Esophagus muscularis mucosa (tissue), 4 donors: ENCODE results near the gene DPYSL4. TPM values are rescaled to one million over a fixed set of nuclear protein-coding genes. Genes with fewer than 3 reads are reported as not detected.

ENCODE experiments used
- DNase-seq: peaks from one replicate; pipeline ENCODE4 v3.0.0-alpha.2; 2017; ENCODE audit errors: extremely low spot score
- H3K27ac ChIP-seq, 4 donors: fragments of 200-600 bp; sonication (generic); replicated peaks in 1 of 4; 1 replicate in 3 of 4; 2 replicates in 1 of 4; pipeline ENCODE4 v1.5.1; 2016 to 2019; ENCODE audit warnings: mild to moderate bottlenecking in 1 of 4
- H3K27me3 ChIP-seq, 4 donors: fragments of 200-600 bp; sonication (generic); one replicate each; pipeline versions ENCODE4 v1.5.1 to v1.6.0; 2016 to 2019
- H3K36me3 ChIP-seq, 4 donors: fragments of 200-600 bp; sonication (generic); one replicate each; pipeline ENCODE4 v1.5.1; 2016 to 2019
- H3K4me1 ChIP-seq, 4 donors: fragments of 200-600 bp; sonication (generic); one replicate each; pipeline ENCODE4 v1.5.1; 2016 to 2019
- H3K4me3 ChIP-seq, 4 donors: fragments of 200-600 bp; sonication (generic); 1 replicate in 2 of 4; 2 replicates in 2 of 4; pipeline ENCODE4 v1.5.1; 2016 to 2019; ENCODE audit warnings: mild to moderate bottlenecking in 4 of 4, moderate library complexity in 1 of 4
- H3K9me3 ChIP-seq, 4 donors: fragments of 200-600 bp; sonication (generic); 1 replicate in 3 of 4; 2 replicates in 1 of 4; pipeline ENCODE4 v1.5.1; 2016 to 2019
- CTCF ChIP-seq, 3 experiments: fragments of 200-600 bp in 2 of 3; fragments of 450-650 bp in 1 of 3; sonication (generic) in 2 of 3; IDR thresholded peaks; one replicate each; pipeline ENCODE4 v1.5.1; 2017 to 2019; ENCODE audit warnings: antibody characterized with exemption in 3 of 3, mild to moderate bottlenecking in 2 of 3, moderate library complexity in 1 of 3
- EP300 ChIP-seq: sonication (generic); formaldehyde crosslinking; IDR thresholded peaks from one replicate; pipeline ENCODE4 v1.6.1; 2017; ENCODE audit warnings: antibody characterized with exemption
- POLR2A ChIP-seq: fragments of 450-650 bp; IDR thresholded peaks from one replicate; pipeline ENCODE4 v1.6.1; 2017; ENCODE audit warnings: antibody characterized with exemption, moderate library complexity, mild to moderate bottlenecking, low read depth
- POLR2AphosphoS5 ChIP-seq, 2 donors: sonication (generic); formaldehyde crosslinking; IDR thresholded peaks; one replicate each; pipeline ENCODE4 v1.6.1; 2017; ENCODE audit warnings: antibody characterized with exemption in 2 of 2
- WGBS: methylation state at CpG from one replicate; pipeline ENCODE4 v1.1.5; 2018; 5-methylcytosine and 5-hydroxymethylcytosine counted together
- intact Hi-C: fragments of 100-400 bp; cut with DNase I; formaldehyde crosslinking; loops from one replicate; pipeline ENCODE4 v1.15.1; 2023
- total RNA-seq, 4 donors: library from RNA; depleted of rRNA; stranded (reverse); fragments of >200 nt; gene quantifications; one replicate each; pipeline versions ENCODE4 v1.1.0 to v1.2.1, GENCODE V29; 2016

Gene DPYSL4
- total RNA-seq, 4 donors from 2014 or later, result 0.42 to 4.5 (median 1.9) TPM

GRCh38 chr10:132199854-132200311 is 13.1 kb downstream of the DPYSL4 start:
- DNase-seq, result no peak
- Histone ChIP-seq H3K27ac (no peak overlapping the region), H3K36me3 (peaks cover 0 to 53% (median 0%) of the 10 kb centered on the region in 4 donors), H3K27me3 (no peaks in the 10 kb centered on the region), H3K4me1 (no peaks in the 10 kb centered on the region), H3K4me3 (no peak overlapping the region), H3K9me3 (no peaks in the 10 kb centered on the region)
- intact Hi-C loops, result no loop called here
- no peak for TF ChIP-seq POLR2AphosphoS5 (IDR thresholded peaks at IDR 0.05)
- no peak for TF ChIP-seq CTCF (IDR thresholded peaks at IDR 0.05)
- 100% methylated on average over 2 of the region's 16 CpGs for WGBS

GRCh38 chr10:132200344-132201110 is 13.8 kb downstream of the DPYSL4 start:
- Histone ChIP-seq H3K27ac (no peak overlapping the region), H3K4me1 (no peaks in the 10 kb centered on the region), H3K9me3 (no peaks in the 10 kb centered on the region), H3K27me3 (no peaks in the 10 kb centered on the region), H3K36me3 (peaks cover 0 to 57% (median 3%) of the 10 kb centered on the region in 4 donors), H3K4me3 (no peak overlapping the region)
- intact Hi-C loops, result no loop called here
- no peak for DNase-seq
- no CpG with 5 or more reads among the region's 35 CpGs for WGBS
- TF ChIP-seq EP300, result no peak
- no peak for TF ChIP-seq CTCF (IDR thresholded peaks at IDR 0.05)
- TF ChIP-seq POLR2A, result no peak
- no peak for TF ChIP-seq POLR2AphosphoS5 (IDR thresholded peaks at IDR 0.05)

GRCh38 chr10:132201111-132201969 is 14.6 kb downstream of the DPYSL4 start:
- no peak overlapping the region for H3K27ac ChIP-seq
- intact Hi-C loops, result no loop called here
- H3K9me3 ChIP-seq, result no peaks in the 10 kb centered on the region
- peaks cover 0 to 57% (median 3%) of the 10 kb centered on the region in 4 donors for H3K36me3 ChIP-seq
- H3K4me1 ChIP-seq, result no peaks in the 10 kb centered on the region
- DNase-seq, result no peak
- no peak overlapping the region for H3K4me3 ChIP-seq
- TF ChIP-seq POLR2A (no peak), POLR2AphosphoS5 (IDR thresholded peaks at IDR 0.05) (no peak), EP300 (no peak), CTCF (IDR thresholded peaks at IDR 0.05) (no peak)
- no peaks in the 10 kb centered on the region for H3K27me3 ChIP-seq
- 91% methylated on average over 26 of the region's 35 CpGs for WGBS

GRCh38 chr10:132202070-132202970 is 15.6 kb downstream of the DPYSL4 start:
- intact Hi-C loops, result no loop called here
- no peak for DNase-seq
- no peaks in the 10 kb centered on the region for H3K9me3 ChIP-seq
- H3K4me1 ChIP-seq, result no peaks in the 10 kb centered on the region
- no peak overlapping the region for H3K4me3 ChIP-seq
- H3K27me3 ChIP-seq, result no peaks in the 10 kb centered on the region
- no peak overlapping the region for H3K27ac ChIP-seq
- no peak for TF ChIP-seq POLR2A
- TF ChIP-seq CTCF (IDR thresholded peaks at IDR 0.05), result no peak
- TF ChIP-seq EP300, result no peak
- no peak for TF ChIP-seq POLR2AphosphoS5 (IDR thresholded peaks at IDR 0.05)
- H3K36me3 ChIP-seq, result peaks cover 0 to 51% (median 3%) of the 10 kb centered on the region in 4 donors
- WGBS, result 89% methylated on average over 40 of the region's 48 CpGs
